HCT116 (cell line): Measurements from ENCODE around the gene PHF21A.

Experiments
- CTCF ChIP-seq, 3 experiments: fragments of 200-600 bp in 1 of 3; sonication (generic) in 1 of 3; IDR thresholded peaks in 2 of 3; conservative IDR thresholded peaks in 1 of 3; 2 replicates each; pipeline ENCODE4 v1.5.1; 2012 to 2017; ENCODE audit warnings: low read depth in 2 of 3, low read length in 2 of 3, antibody characterized with exemption in 1 of 3, borderline replicate concordance in 1 of 3, control low read depth in 1 of 3, mild to moderate bottlenecking in 1 of 3, mixed read lengths in 1 of 3, mixed run types in 1 of 3, moderate library complexity in 1 of 3; ENCODE audit not compliant: insufficient read depth in 1 of 3
- ELF1 ChIP-seq: IDR thresholded peaks from 2 replicates; pipeline ENCODE4 v1.6.1; 2012; ENCODE audit warnings: low read depth, borderline replicate concordance
- EZH2 ChIP-seq: fragments of 200-600 bp; sonication (generic); IDR thresholded peaks from 2 replicates; pipeline ENCODE4 v1.6.1; 2017; ENCODE audit warnings: antibody characterized with exemption, mixed run types
- POLR2AphosphoS5 ChIP-seq: IDR thresholded peaks from 2 replicates; pipeline ENCODE4 v1.6.1; 2011; ENCODE audit warnings: mild to moderate bottlenecking, low read depth, low read length, moderate library complexity
- REST ChIP-seq: IDR thresholded peaks from 2 replicates; pipeline ENCODE4 v1.6.1; 2012; ENCODE audit warnings: low read depth
- ZBTB33 ChIP-seq: IDR thresholded peaks from 2 replicates; pipeline ENCODE4 v1.6.1; 2011; ENCODE audit warnings: mild to moderate bottlenecking, low read length, moderate library complexity; ENCODE audit not compliant: insufficient replicate concordance; ENCODE audit errors: extremely low read depth

GRCh38 chr11:46143049-46143806 is 22.0 kb upstream of the PHF21A start:
- TF ChIP-seq POLR2AphosphoS5 (no peak), CTCF (IDR thresholded peaks at IDR 0.05 in 2 of 3, conservative IDR thresholded peaks at IDR 0.05 in 1 of 3; ENCODE audit: borderline replicate concordance in 1 of 3, insufficient read depth in 1 of 3, low read depth in 2 of 3, low read length in 2 of 3) (no peak), ZBTB33 (no peak), ELF1 (no peak), EZH2 (no peak), REST (no peak)
